ENCODE measurements around the gene EGR1. TPM values are rescaled to one million over a fixed set of nuclear protein-coding genes. Genes with fewer than 3 reads are reported as not detected.
"Not testable (repeated sequence)": the region's sequence is repeated elsewhere in the genome, so short reads cannot be mapped to it uniquely, and the experiment has no call there.

The EGR1 gene
- total and polyA plus RNA-seq, 4 donors: 1.4 to 88.7 (median 13.1) TPM

DNA sequence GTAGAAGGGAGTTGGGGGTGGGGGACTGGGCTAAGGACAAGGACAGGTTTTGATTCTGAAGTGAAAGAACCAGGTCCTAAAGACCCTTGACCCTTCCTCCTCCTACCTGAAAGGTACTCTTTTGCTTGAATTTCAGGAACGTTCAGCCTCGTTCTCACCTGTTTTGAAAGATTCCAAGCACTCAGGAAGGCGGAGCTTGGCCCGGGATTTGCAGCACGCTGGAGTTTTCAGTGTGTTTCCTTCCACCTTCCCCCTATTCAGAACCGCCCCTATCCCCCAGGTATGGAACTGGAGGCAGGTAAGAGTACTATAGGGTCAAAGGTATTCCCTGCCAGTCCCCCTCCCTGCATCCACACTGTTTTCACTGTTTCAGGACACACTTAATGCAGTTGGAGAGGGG, 7.1 kb downstream of the EGR1 start:
- Histone ChIP-seq H3K27ac (ENCODE audit: low read depth in 1 of 2, low read length in 2 of 2) (no peak overlapping the region), H3K36me3 (ENCODE audit: control insufficient read depth in 4 of 4, insufficient read depth in 3 of 4, low read depth in 1 of 4, low read length in 3 of 4) (peaks cover 2 to 10% (median 7%) of the 10 kb centered on the region in 4 donors), H3K9ac (ENCODE audit: low read depth in 1 of 2, low read length in 2 of 2) (no peak overlapping the region), H3K4me3 (ENCODE audit: low read depth in 1 of 3, low read length in 3 of 3) (no peak overlapping the region), H3K9me3 (ENCODE audit: control insufficient read depth in 4 of 4, low read length in 3 of 4) (no peaks in the 10 kb centered on the region), H3K4me1 (ENCODE audit: control insufficient read depth in 4 of 4, insufficient read depth in 4 of 4, low read length in 3 of 4) (peaks cover 0 to 13% (median 5%) of the 10 kb centered on the region in 4 donors), H3K27me3 (ENCODE audit: control insufficient read depth in 4 of 4, insufficient read depth in 4 of 4, low read length in 3 of 4) (no peaks in the 10 kb centered on the region)
- 41% methylated on average over 6 of the region's 6 CpGs for WGBS
- DNase-seq (ENCODE audit: low spot score): no peak
- TF ChIP-seq FOXA2 (IDR thresholded peaks at IDR 0.05): no peak

DNA sequence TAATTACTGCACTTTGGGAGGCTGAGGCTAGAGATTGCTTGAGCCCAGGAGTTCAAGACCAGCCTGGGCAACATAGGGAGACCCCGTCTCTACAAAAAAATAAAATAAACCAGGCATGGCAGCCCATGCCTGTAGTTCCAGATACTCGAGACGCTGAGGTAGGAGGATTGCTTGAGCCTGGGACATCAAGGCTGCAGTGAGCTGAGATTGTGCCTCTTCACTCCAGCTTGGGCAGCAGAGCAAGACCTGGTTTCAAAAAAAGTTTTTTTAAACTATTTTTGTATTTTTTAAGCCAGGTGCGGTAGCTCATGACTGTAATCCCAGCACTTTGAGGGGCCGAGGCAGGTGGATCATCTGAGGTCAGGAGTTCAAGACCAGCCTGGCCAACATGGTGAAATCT, 7.9 kb downstream of the EGR1 start:
- not testable (repeated sequence) for H3K4me3 ChIP-seq (ENCODE audit: low read depth in 1 of 3, low read length in 3 of 3); H3K36me3 ChIP-seq (ENCODE audit: control insufficient read depth in 4 of 4, insufficient read depth in 3 of 4, low read depth in 1 of 4, low read length in 3 of 4); H3K4me1 ChIP-seq (ENCODE audit: control insufficient read depth in 4 of 4, insufficient read depth in 4 of 4, low read length in 3 of 4); H3K9me3 ChIP-seq (ENCODE audit: control insufficient read depth in 4 of 4, low read length in 3 of 4); H3K27ac ChIP-seq (ENCODE audit: low read depth in 1 of 2, low read length in 2 of 2); DNase-seq (ENCODE audit: low spot score); H3K9ac ChIP-seq (ENCODE audit: low read depth in 1 of 2, low read length in 2 of 2); H3K27me3 ChIP-seq (ENCODE audit: control insufficient read depth in 4 of 4, insufficient read depth in 4 of 4, low read length in 3 of 4)
- WGBS: 96% methylated on average over 5 of the region's 5 CpGs

DNA sequence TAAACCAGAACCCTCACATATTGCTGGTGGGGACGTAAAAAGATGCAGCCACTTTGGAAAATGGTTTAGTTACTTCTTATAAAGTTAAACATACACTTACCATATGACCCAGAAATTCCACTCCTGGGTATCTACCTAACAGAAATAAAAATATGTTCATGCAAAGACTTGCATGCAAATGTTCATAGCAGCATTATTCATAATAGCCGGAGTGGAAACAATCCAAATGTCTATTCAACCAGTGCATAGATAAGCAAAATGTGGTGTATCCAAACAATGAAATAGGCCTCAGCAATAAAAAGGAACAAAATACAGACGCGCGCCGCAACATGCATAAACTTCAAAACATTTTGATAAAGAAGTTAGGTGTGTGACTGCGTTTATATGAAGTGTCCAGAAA, 11.6 kb downstream of the EGR1 start:
- no peak for DNase-seq (ENCODE audit: low spot score)
- TF ChIP-seq HNF4A (conservative IDR thresholded peaks at IDR 0.05): no peak
- TF ChIP-seq, protein P1, sequence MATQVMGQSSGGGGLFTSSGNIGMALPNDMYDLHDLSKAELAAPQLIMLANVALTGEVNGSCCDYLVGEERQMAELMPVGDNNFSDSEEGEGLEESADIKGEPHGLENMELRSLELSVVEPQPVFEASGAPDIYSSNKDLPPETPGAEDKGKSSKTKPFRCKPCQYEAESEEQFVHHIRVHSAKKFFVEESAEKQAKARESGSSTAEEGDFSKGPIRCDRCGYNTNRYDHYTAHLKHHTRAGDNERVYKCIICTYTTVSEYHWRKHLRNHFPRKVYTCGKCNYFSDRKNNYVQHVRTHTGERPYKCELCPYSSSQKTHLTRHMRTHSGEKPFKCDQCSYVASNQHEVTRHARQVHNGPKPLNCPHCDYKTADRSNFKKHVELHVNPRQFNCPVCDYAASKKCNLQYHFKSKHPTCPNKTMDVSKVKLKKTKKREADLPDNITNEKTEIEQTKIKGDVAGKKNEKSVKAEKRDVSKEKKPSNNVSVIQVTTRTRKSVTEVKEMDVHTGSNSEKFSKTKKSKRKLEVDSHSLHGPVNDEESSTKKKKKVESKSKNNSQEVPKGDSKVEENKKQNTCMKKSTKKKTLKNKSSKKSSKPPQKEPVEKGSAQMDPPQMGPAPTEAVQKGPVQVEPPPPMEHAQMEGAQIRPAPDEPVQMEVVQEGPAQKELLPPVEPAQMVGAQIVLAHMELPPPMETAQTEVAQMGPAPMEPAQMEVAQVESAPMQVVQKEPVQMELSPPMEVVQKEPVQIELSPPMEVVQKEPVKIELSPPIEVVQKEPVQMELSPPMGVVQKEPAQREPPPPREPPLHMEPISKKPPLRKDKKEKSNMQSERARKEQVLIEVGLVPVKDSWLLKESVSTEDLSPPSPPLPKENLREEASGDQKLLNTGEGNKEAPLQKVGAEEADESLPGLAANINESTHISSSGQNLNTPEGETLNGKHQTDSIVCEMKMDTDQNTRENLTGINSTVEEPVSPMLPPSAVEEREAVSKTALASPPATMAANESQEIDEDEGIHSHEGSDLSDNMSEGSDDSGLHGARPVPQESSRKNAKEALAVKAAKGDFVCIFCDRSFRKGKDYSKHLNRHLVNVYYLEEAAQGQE (IDR thresholded peaks at IDR 0.05): no peak
- no peaks in the 10 kb centered on the region for H3K9me3 ChIP-seq (ENCODE audit: control insufficient read depth in 4 of 4, low read length in 3 of 4)
- WGBS: 90% methylated on average over 7 of the region's 7 CpGs
- H3K9ac ChIP-seq (ENCODE audit: low read depth in 1 of 2, low read length in 2 of 2): no peak overlapping the region
- peaks cover 0 to 2% (median 0%) of the 10 kb centered on the region in 4 donors for H3K4me1 ChIP-seq (ENCODE audit: control insufficient read depth in 4 of 4, insufficient read depth in 4 of 4, low read length in 3 of 4)
- no peak overlapping the region for H3K4me3 ChIP-seq (ENCODE audit: low read depth in 1 of 3, low read length in 3 of 3)
- no peaks in the 10 kb centered on the region for H3K36me3 ChIP-seq (ENCODE audit: control insufficient read depth in 4 of 4, insufficient read depth in 3 of 4, low read depth in 1 of 4, low read length in 3 of 4)
- no peak overlapping the region for H3K27ac ChIP-seq (ENCODE audit: low read depth in 1 of 2, low read length in 2 of 2)
- H3K27me3 ChIP-seq (ENCODE audit: control insufficient read depth in 4 of 4, insufficient read depth in 4 of 4, low read length in 3 of 4): no peaks in the 10 kb centered on the region

DNA sequence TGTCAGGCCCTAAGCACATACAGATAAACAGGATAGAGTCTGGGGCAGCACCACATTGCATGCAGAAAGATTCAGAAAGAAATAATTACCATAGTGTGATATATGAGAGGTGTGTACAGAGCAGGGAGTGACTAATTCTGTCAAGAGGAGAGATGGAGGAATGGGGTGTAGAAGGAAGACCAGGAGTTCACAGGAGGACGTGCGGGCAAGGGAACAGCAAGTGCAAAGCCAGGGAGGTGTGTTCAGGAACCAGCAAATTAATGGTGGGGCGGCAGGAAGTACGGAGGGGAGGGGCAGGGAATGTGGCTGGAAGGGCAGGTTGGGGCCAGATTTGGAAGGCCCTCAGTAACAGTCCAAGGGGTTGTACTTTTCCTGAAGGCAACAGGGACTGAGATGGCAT, 17.4 kb downstream of the EGR1 start:
- 64% methylated on average over 4 of the region's 4 CpGs for WGBS
- H3K27me3 ChIP-seq (ENCODE audit: control insufficient read depth in 4 of 4, insufficient read depth in 4 of 4, low read length in 3 of 4): no peaks in the 10 kb centered on the region

DNA sequence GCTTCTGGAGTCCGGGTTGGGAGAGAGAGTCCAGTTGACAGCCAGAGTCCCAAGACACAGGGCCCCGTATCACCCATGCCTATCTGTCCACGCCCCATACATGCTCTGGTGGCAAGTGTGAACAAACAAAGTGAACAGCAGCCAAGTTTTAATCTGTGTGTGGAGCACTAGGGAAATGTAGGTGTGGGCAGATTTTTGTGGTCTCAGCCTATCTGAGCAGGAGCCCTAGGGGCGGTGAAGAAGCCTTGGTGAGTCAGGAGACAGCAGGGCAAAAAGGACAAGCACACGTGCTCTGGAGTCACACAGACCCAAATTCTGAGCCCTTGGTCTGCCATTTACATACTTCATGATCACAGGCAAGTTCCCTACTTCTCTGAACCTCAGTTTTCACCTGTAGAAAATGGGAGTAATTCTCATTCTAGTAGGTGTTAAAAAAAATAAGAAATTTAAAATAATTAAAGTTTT, 23.2 kb downstream of the EGR1 start:
- DNase-seq (ENCODE audit: low spot score): no peak
- Histone ChIP-seq H3K27me3 (ENCODE audit: control insufficient read depth in 4 of 4, insufficient read depth in 4 of 4, low read length in 3 of 4) (no peaks in the 10 kb centered on the region), H3K9me3 (ENCODE audit: control insufficient read depth in 4 of 4, low read length in 3 of 4) (no peaks in the 10 kb centered on the region), H3K9ac (ENCODE audit: low read depth in 1 of 2, low read length in 2 of 2) (no peak overlapping the region), H3K4me1 (ENCODE audit: control insufficient read depth in 4 of 4, insufficient read depth in 4 of 4, low read length in 3 of 4) (peaks cover 0 to 24% (median 16%) of the 10 kb centered on the region in 4 donors), H3K4me3 (ENCODE audit: low read depth in 1 of 3, low read length in 3 of 3) (no peak overlapping the region), H3K36me3 (ENCODE audit: control insufficient read depth in 4 of 4, insufficient read depth in 3 of 4, low read depth in 1 of 4, low read length in 3 of 4) (no peaks in the 10 kb centered on the region), H3K27ac (ENCODE audit: low read depth in 1 of 2, low read length in 2 of 2) (no peak overlapping the region)
- no peak for TF ChIP-seq HNF4G (IDR thresholded peaks at IDR 0.05)
- TF ChIP-seq, protein P2, sequence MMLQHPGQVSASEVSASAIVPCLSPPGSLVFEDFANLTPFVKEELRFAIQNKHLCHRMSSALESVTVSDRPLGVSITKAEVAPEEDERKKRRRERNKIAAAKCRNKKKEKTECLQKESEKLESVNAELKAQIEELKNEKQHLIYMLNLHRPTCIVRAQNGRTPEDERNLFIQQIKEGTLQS (IDR thresholded peaks at IDR 0.05): no peak
- no peak for TF ChIP-seq YY1 (IDR thresholded peaks at IDR 0.05)
- TF ChIP-seq HNF4A (conservative IDR thresholded peaks at IDR 0.05): no peak
- no peak for TF ChIP-seq GABPA (IDR thresholded peaks at IDR 0.05 in 1 of 2, conservative IDR thresholded peaks at IDR 0.05 in 1 of 2)
- TF ChIP-seq FOXA2 (IDR thresholded peaks at IDR 0.05): no peak
- 82% methylated on average over 5 of the region's 5 CpGs for WGBS

More for the DNA sequence above, 17.4 kb downstream of the EGR1 start:
- Histone ChIP-seq H3K9me3 (ENCODE audit: control insufficient read depth in 4 of 4, low read length in 3 of 4) (no peaks in the 10 kb centered on the region), H3K9ac (ENCODE audit: low read depth in 1 of 2, low read length in 2 of 2) (no peak overlapping the region), H3K27ac (ENCODE audit: low read depth in 1 of 2, low read length in 2 of 2) (no peak overlapping the region), H3K4me1 (ENCODE audit: control insufficient read depth in 4 of 4, insufficient read depth in 4 of 4, low read length in 3 of 4) (no peaks in the 10 kb centered on the region), H3K36me3 (ENCODE audit: control insufficient read depth in 4 of 4, insufficient read depth in 3 of 4, low read depth in 1 of 4, low read length in 3 of 4) (no peaks in the 10 kb centered on the region), H3K4me3 (ENCODE audit: low read depth in 1 of 3, low read length in 3 of 3) (no peak overlapping the region)
- TF ChIP-seq YY1 (IDR thresholded peaks at IDR 0.05) (no peak), SP1 (IDR thresholded peaks at IDR 0.05) (no peak)
- DNase-seq (ENCODE audit: low spot score): no peak
